Measurements from ENCODE around the gene DUSP28. TPM values are rescaled to one million over a fixed set of nuclear protein-coding genes. Genes with fewer than 3 reads are reported as not detected.

DUSP28 gene
- total and polyA plus RNA-seq, 2 donors (not counting 1 experiment from before 2014, with no cell fraction given): 19.0 to 19.1 TPM

- Mint-ChIP-seq H3K27me3 (no peaks in the 10 kb centered on the region), H3K27ac (no peak overlapping the region), H3K4me1 (peaks cover under 1% of the 10 kb centered on the region), H3K9me3 (ENCODE audit: insufficient read depth) (no peaks in the 10 kb centered on the region), H3K4me3 (no peak overlapping the region)
- POLR2A ChIA-PET: no interaction called here
- no peak overlapping the region for H3K4me2 ChIP-seq (replicated peaks; ENCODE audit: low read depth, low read length, poor library complexity, severe bottlenecking)
- CTCF ChIA-PET: interaction anchor here (0.9 kb wide), 1 partner anchor 7 kb away, joined by 3 read pairs; the partner anchor contains the start of gene CAPN10
- H3K4me1 ChIP-seq (ENCODE audit: control insufficient read depth in 2 of 2, insufficient read depth in 2 of 2, low read length in 2 of 2): no peaks in the 10 kb centered on the region
- peaks cover 0 to 49% of the 10 kb centered on the region in 2 experiments for H3K36me3 ChIP-seq (replicated peaks in 1 of 2; ENCODE audit: control extremely low read depth in 1 of 2, control insufficient read depth in 1 of 2, extremely low read depth in 1 of 2, insufficient read depth in 2 of 2, low read length in 1 of 2)
- H2AFZ ChIP-seq (ENCODE audit: insufficient read depth, low read depth, low read length, poor library complexity, severe bottlenecking): no peak overlapping the region
- no peaks in the 10 kb centered on the region for H3K9me3 ChIP-seq (ENCODE audit: control extremely low read depth in 1 of 3, control insufficient read depth in 2 of 3, insufficient read depth in 1 of 3, low read length in 2 of 3)
- peaks cover 71% of the 10 kb centered on the region for H4K20me1 ChIP-seq (ENCODE audit: control insufficient read depth, insufficient read depth, low read length, poor library complexity, severe bottlenecking)
- no peak for ATAC-seq (ENCODE audit: low read depth)
- H3K27ac ChIP-seq (ENCODE audit: low read length in 2 of 2): no peak overlapping the region
- WGBS (ENCODE audit: insufficient coverage): 97% methylated on average over 18 of the region's 19 CpGs
- H3K79me2 ChIP-seq (ENCODE audit: control insufficient read depth, insufficient read depth, low read length): peaks cover 59% of the 10 kb centered on the region
- no peaks in the 10 kb centered on the region for H3K27me3 ChIP-seq (replicated peaks in 1 of 4; ENCODE audit: control extremely low read depth in 1 of 4, control insufficient read depth in 3 of 4, insufficient read depth in 4 of 4, low read length in 3 of 4)
- no peak overlapping the region for H3K4me3 ChIP-seq (ENCODE audit: control extremely low read depth in 1 of 5, extremely low read depth in 1 of 5, insufficient read depth in 1 of 5, low read depth in 2 of 5, low read length in 4 of 5)
- TF ChIP-seq, protein P1, sequence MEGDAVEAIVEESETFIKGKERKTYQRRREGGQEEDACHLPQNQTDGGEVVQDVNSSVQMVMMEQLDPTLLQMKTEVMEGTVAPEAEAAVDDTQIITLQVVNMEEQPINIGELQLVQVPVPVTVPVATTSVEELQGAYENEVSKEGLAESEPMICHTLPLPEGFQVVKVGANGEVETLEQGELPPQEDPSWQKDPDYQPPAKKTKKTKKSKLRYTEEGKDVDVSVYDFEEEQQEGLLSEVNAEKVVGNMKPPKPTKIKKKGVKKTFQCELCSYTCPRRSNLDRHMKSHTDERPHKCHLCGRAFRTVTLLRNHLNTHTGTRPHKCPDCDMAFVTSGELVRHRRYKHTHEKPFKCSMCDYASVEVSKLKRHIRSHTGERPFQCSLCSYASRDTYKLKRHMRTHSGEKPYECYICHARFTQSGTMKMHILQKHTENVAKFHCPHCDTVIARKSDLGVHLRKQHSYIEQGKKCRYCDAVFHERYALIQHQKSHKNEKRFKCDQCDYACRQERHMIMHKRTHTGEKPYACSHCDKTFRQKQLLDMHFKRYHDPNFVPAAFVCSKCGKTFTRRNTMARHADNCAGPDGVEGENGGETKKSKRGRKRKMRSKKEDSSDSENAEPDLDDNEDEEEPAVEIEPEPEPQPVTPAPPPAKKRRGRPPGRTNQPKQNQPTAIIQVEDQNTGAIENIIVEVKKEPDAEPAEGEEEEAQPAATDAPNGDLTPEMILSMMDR (IDR thresholded peaks at IDR 0.05): no peak
- no peak for TF ChIP-seq EZH2 (IDR thresholded peaks at IDR 0.05; ENCODE audit: borderline replicate concordance, insufficient read depth, low read depth, low read length, poor library complexity, severe bottlenecking)
- DNase-seq: no peak
- intact Hi-C loops (cut with micrococcal nuclease): no loop called here
- H3K9ac ChIP-seq (ENCODE audit: low read length): no peak overlapping the region
Observed at GRCh38 chr2:240593703-240594451, 33.7 kb downstream of the DUSP28 start.

All from B cell (primary cell).